ENCODE data around the gene POLR1C.
"Not testable (repeated sequence)": the region's sequence is repeated elsewhere in the genome, so short reads cannot be mapped to it uniquely, and the experiment has no call there.

Gene POLR1C

DNA sequence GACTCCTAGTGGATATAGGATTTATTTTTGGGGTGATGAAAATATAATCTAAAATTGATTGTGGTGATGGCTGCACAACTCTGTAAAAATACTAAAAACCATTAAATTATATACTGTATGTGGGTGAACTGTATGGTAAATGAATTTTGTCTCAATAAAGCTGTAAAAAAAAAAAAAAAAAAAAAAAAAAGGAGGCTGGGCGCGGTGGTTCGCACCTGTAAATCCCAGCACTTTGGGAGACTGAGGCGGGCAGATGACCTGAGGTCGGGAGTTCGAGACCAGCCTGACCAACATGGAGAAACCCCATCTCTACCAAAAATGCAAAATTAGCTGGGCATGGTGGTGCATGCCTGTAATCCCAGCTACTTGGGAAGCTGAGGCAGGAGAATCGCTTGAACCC, 40.7 kb downstream of the POLR1C start:
- not testable (repeated sequence) for H3K4me3 Mint-ChIP-seq, H3K27ac Mint-ChIP-seq, H3K27me3 Mint-ChIP-seq, H3K9me3 Mint-ChIP-seq, ATAC-seq, H3K4me1 Mint-ChIP-seq
- H3K36me3 Mint-ChIP-seq = peaks cover 68% of the 10 kb centered on the region

GRCh38 chr6:43559328-43559727, 42.4 kb downstream of the POLR1C start:
- Mint-ChIP-seq H3K4me3 (no peak overlapping the region), H3K27me3 (no peaks in the 10 kb centered on the region), H3K36me3 (peaks cover 55% of the 10 kb centered on the region), H3K9me3 (no peaks in the 10 kb centered on the region), H3K27ac (no peak overlapping the region), H3K4me1 (no peaks in the 10 kb centered on the region)
- ATAC-seq = no peak

DNA sequence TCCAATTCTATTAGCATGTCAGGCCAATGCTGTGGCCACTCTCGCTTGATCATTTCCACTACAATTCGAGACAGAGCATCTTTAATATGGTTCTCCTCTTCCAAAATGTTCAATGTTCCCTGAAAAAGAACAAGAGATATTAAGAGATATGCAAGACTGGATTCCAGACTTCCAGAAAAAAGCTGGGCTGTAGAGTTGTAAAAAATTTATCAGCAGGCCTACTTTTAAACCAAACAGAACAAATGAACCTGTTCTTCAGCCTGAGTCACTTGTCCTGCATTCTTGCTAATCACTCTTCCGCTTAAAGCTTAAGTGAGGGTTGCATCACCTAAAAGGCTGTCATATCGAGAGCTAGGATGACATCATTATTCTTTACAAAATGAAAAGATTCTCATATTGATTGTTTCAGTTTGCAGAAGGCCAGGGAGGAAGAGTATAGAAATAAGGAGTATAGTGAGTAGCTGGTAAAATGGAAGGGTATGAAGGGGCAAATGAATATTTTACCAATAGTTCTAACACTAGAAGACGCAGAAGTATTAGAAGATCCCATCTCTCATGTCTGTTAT, 54.1 kb downstream of the POLR1C start:
- Mint-ChIP-seq H3K27ac (no peak overlapping the region), H3K4me1 (peaks cover 9% of the 10 kb centered on the region), H3K36me3 (peaks cover 26% of the 10 kb centered on the region), H3K27me3 (no peaks in the 10 kb centered on the region), H3K4me3 (no peak overlapping the region), H3K9me3 (no peaks in the 10 kb centered on the region)
- ATAC-seq = no peak
